HG03066 (cell line): ENCODE measurements around the gene HSF2.

Experiments
- ATAC-seq: cut with Tn5 transposase; IDR thresholded peaks from one replicate; pipeline ENCODE4 v1.9.1; 2021; ENCODE audit warnings: low read depth; ENCODE audit not compliant: unreplicated experiment

Gene HSF2

GRCh38 chr6:122394016-122394415 lies 5.4 kb upstream of the HSF2 start:
- ATAC-seq = no peak

DNA sequence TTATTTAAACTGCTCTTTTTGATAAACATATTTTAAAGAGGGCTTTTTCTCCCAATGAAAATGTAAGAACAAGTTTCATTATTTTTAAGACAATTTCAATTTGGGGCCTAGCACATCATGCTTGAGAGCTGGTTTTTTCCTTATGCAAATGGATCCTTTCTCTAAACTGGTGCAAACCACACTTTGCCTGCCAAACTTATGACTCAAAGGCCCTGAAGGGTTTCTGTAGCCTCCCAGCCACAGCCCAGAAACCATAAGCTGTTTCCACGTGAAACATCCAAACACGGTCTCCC lies 451 bp upstream of the HSF2 start:
- ATAC-seq = no peak

DNA sequence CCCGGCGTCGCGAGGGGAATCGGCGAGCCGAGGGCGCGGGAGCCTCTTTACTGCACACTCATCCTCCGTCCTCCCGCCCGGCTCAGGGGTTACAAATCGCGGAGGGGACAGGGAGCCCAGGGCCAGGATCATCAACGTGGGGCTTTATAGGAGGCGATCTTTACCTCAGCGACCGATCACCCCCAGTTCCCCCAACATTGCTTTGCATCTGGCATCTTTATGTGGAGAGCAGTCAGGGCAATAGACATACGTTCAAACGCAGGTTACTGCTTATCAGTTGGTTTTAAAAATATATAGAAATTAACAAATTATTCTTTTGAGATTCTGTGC lies 634 bp downstream of the HSF2 start:
- no peak for ATAC-seq

DNA sequence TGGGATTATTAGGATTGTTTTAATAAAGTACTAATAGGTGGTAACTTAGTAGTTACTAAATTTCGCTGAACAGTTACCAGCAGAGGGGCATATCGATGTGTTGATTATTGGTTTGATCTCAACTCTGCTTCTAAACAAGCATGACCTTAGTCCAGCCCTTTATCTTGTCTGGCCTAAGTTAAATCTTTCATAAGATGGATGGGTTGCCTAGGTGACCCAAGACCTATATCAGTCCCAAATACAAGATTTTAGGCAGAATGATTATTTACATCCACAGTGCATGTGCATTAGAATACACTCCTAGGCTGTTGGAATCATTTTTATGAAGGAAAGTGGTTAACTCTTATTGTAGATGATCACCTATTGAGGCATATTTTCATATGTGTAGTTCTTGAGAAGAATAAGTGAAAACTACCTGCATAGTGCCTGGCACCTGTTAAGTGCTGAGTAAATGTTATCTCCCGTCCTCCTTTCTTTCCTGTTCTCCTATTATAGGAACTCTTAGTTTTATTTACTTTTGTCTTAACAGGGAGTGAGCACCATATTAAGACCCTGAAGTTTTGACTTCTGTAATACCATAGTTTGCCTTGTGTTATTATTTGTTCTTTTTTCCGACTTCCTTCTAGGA lies 1.1 kb downstream of the HSF2 start:
- no peak for ATAC-seq

DNA sequence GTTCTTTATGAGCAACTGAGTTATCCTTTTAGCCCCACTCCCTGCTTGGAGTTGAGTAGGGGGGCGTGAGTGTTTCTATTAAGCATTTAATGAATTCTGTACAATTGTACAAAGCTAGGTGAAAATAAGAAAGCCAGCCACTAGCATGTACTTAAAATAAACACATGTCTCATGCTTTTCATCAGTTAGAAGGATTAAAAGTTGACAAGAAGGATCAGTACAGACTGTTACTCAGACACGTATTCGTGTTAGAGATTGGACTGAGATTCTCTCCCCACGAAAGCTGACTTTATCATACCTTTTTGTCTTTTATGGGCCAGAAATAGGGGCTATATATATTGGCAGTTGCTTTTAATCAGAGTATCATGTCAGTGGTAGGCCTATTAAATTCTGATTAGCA lies 1.7 kb downstream of the HSF2 start:
- ATAC-seq = no peak

DNA sequence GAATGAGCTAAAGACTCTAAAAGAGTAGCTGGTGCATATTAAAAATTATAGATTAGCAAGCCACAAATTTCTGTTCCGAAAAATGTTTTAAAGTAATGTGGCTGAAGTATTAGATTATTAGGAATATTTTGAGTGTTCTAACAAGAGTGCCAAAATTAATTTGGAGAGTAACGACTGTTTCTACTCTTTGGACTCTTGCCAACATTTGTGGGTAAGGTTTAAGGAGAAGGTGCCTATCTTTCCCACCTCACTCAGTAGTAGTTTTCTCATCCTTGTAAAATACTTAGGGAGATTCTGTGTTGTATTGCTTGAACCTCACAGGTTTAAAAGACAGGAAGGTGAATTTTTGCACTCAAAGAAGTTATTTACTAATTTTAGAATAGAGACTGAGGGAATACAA lies 5.0 kb downstream of the HSF2 start:
- ATAC-seq = no peak

- ATAC-seq = no peak
Measured at GRCh38 chr6:122405417-122405816, 6.0 kb downstream of the HSF2 start.

- no peak for ATAC-seq
Measured at GRCh38 chr6:122406187-122406586, 6.7 kb downstream of the HSF2 start.

DNA sequence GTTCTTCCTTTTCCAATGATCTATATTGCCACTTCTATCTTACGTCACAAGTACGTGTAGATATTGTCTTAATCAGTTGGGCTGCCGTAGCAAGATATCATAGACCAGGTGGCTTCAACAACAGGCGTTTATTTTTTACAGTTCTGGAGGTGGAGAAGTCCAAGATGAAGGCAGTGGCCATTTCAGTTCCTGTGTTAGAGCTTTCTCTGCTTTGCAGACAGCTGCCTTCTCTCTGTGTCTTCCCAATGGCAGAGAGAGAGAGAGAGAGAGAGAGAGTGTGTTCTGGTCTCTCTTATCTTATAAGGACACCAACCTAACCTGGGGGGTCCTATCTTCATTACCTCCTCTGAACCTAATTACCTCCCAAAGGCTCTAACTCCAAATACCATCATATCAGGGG lies 8.3 kb downstream of the HSF2 start:
- no peak for ATAC-seq

DNA sequence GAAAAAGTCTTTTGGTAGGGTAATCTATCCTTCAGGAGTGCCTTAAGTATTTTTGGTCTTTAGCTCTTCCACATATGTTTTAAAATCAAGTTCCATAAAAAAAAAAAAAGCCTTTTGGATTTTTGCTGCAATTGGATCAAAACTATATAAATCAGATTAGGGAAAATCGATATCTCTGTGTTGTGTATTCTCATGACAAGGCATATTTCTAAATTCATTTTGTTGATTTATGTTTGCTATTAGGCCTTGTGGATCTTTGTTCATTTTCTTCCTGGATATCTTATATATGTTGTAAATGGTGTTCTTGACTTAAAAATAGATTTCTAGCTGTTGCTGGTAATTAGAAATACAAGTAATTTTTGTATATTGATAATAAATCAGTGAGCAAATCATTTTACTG lies 8.8 kb downstream of the HSF2 start:
- no peak for ATAC-seq

GRCh38 chr6:122408702-122409458 lies 9.4 kb downstream of the HSF2 start:
- no peak for ATAC-seq

- ATAC-seq = no peak
Measured at GRCh38 chr6:122412001-122412400, 12.5 kb downstream of the HSF2 start.

DNA sequence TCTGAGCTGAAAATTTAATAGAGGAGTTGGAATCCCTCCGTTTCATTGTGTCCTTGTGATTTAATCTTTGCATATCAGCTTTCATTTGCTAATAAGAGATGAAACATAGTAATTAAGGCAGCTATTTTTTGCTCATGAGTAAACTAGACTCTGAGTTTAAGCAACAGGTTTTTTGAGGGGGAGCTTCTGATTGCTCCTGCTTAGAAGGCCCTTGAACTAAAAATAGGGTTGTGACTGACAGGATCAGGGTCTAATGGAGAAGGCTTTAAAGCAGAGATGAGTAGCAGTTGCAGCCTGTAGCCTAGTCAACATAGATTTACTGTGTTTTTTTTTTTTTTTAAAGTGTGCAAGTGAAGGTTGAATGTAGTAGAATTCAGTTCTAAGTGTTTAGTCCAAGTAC lies 17.4 kb downstream of the HSF2 start:
- no peak for ATAC-seq

DNA sequence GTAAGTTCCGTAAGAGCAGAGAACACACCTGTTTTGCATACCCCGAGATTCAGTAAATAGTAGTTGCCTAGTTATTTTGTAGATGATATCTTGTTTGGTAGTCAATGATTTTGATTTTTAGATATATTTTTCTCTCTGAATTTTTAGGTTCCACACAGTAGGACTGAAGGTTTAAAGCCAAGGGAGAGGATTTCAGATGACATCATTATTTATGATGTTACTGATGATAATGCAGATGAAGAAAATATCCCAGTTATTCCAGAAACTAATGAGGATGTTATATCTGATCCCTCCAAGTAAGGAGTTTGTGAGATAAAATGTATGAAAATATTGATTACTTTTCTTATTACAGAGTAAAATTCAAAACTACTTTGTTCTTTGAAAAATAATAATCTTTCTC lies 22.6 kb downstream of the HSF2 start:
- no peak for ATAC-seq

GRCh38 chr6:122422614-122423267 lies 23.3 kb downstream of the HSF2 start:
- peak; percentile 74 for ATAC-seq

DNA sequence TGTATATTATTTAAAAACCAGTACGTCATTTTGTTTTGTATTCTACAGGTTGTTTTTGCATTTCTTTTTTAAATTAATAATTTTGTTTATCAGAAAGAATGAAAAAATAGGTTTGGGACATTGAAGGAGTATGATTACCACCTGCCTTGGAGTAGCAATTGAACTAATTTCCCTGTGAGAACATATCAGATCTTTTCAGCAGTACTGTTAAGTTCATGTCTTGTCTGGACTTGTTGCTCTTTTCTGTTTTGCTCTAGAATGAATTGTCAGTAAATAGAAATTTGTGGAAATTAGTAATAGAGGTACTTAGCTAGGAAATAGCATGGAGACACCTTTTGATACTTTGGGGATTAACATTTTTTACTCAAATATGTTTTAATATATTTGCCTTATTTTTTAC lies 24.3 kb downstream of the HSF2 start:
- ATAC-seq = no peak

GRCh38 chr6:122426597-122426996 lies 27.1 kb downstream of the HSF2 start:
- no peak for ATAC-seq

DNA sequence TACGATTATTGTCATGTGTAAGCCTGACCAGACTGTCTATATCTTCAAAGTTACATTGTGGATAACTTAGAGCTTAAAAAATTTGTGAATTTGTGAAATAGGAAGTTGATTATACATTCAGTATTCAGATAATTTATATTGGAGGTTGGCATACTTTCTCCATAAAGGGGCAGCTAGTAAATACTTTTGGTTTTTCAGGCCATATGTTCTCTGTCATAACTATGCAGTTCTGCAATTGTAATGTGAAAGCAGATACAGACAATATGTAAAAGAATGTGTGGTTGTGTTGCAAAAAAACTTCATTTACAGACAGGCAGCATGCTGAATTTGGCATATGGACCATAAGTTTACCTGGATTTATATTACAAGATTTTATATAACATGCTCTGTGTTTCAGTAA lies 29.3 kb downstream of the HSF2 start:
- no peak for ATAC-seq

GRCh38 chr6:122429323-122429722 lies 29.9 kb downstream of the HSF2 start:
- ATAC-seq = no peak

GRCh38 chr6:122431780-122432179 lies 32.3 kb downstream of the HSF2 start:
- no peak for ATAC-seq

- ATAC-seq = no peak
Measured at GRCh38 chr6:122432816-122433215, 33.4 kb downstream of the HSF2 start.

DNA sequence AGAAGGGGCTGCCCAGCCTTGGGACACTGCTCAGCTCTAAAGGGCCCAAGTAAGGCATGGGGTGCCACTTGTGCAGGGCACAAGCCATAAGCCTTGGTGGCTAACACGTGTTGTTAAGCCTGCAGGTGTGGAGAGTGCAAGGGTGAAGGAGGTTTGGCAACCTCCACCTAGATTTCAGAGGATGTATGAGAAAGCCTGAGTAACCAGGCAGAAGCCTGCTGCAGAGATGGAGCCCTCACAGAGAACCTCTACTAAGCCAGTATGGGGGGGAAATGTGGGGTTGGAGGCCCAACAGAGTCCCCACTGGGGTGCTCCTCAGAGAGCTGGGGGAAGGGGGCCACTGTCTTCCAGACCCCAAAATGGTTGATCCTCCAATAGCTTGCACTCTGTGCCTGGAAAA lies 39.5 kb downstream of the HSF2 start:
- ATAC-seq = no peak
